ENCODE data around the gene CDKN1B.
A peak's percentile ranks its signal among the peaks of the same experiment; 100 is the strongest.

CDKN1B gene

GRCh38 chr12:12725956-12726554 is 8.9 kb downstream of the CDKN1B start:
- H3K4me2 ChIP-seq: peak overlapping the region; percentile 76 to 97 (median 87)
- H3K4me1 ChIP-seq: peaks cover 26 to 62% (median 51%) of the 10 kb centered on the region in 10 experiments
- H3K27me3 ChIP-seq: no peaks in the 10 kb centered on the region
- peak overlapping the region; percentile 92 to 99 (median 97) for H3K9ac ChIP-seq
- no peaks in the 10 kb centered on the region for H3K9me3 ChIP-seq (replicated peaks in 1 of 11)
- H3K27ac ChIP-seq: peak overlapping the region; percentile 95 to 100 (median 99)
- H4K20me1 ChIP-seq: peaks cover 0 to 13% (median 0%) of the 10 kb centered on the region in 11 experiments; a peak in 2 of 22 replicates
- peak overlapping the region; percentile 76 to 99 (median 90) for H3K4me3 ChIP-seq
- no peak for TF ChIP-seq Cebpa-rat (IDR thresholded peaks at IDR 0.05)
- peaks cover 3 to 29% (median 15%) of the 10 kb centered on the region in 11 experiments; a peak in 13 of 22 replicates for H3K36me3 ChIP-seq

- peak overlapping the region; percentile 76 to 97 (median 87) for H3K4me2 ChIP-seq
- TF ChIP-seq Cebpa-rat (IDR thresholded peaks at IDR 0.05): no peak
- H4K20me1 ChIP-seq: peaks cover 0 to 9% (median 0%) of the 10 kb centered on the region in 11 experiments; a peak in 2 of 22 replicates
- H3K27me3 ChIP-seq: no peaks in the 10 kb centered on the region
- H3K9me3 ChIP-seq (replicated peaks in 1 of 11): no peaks in the 10 kb centered on the region
- peaks cover 21 to 58% (median 45%) of the 10 kb centered on the region in 10 experiments for H3K4me1 ChIP-seq
- peak overlapping the region; percentile 95 to 100 (median 99); a peak in 21 of 22 replicates for H3K27ac ChIP-seq
- H3K4me3 ChIP-seq: peak overlapping the region; percentile 76 to 99 (median 90)
- H3K9ac ChIP-seq: peak overlapping the region; percentile 92 to 99 (median 97)
- H3K36me3 ChIP-seq: peaks cover 0 to 26% (median 9%) of the 10 kb centered on the region in 11 experiments; a peak in 13 of 22 replicates
Measured at GRCh38 chr12:12726555-12727093, 9.5 kb downstream of the CDKN1B start.

GRCh38 chr12:12731178-12731577 is 14.0 kb downstream of the CDKN1B start:
- H3K27ac ChIP-seq: no peak overlapping the region
- no peak overlapping the region for H3K4me3 ChIP-seq
- peaks cover 40 to 76% (median 68%) of the 10 kb centered on the region in 10 experiments for H3K4me1 ChIP-seq
- no peaks in the 10 kb centered on the region for H3K9me3 ChIP-seq (replicated peaks in 1 of 11)
- H3K4me2 ChIP-seq: no peak overlapping the region
- no peak for TF ChIP-seq Cebpa-rat (IDR thresholded peaks at IDR 0.05)
- peaks cover 0 to 27% (median 4%) of the 10 kb centered on the region in 11 experiments; a peak in 7 of 22 replicates for H3K36me3 ChIP-seq
- no peaks in the 10 kb centered on the region for H3K27me3 ChIP-seq
- H4K20me1 ChIP-seq: no peaks in the 10 kb centered on the region
- no peak overlapping the region for H3K9ac ChIP-seq

- Histone ChIP-seq H3K27ac (no peak overlapping the region), H3K9me3 (replicated peaks in 1 of 11) (no peaks in the 10 kb centered on the region), H3K9ac (no peak overlapping the region), H3K36me3 (peaks cover 0 to 27% (median 4%) of the 10 kb centered on the region in 11 experiments; a peak in 7 of 22 replicates), H3K4me3 (no peak overlapping the region), H4K20me1 (no peaks in the 10 kb centered on the region), H3K27me3 (no peaks in the 10 kb centered on the region), H3K4me2 (no peak overlapping the region), H3K4me1 (peaks cover 42 to 77% (median 70%) of the 10 kb centered on the region in 10 experiments)
- no peak for TF ChIP-seq Cebpa-rat (IDR thresholded peaks at IDR 0.05)
Measured at GRCh38 chr12:12731785-12732184, 14.6 kb downstream of the CDKN1B start.

- no peak for TF ChIP-seq Cebpa-rat (IDR thresholded peaks at IDR 0.05)
- H3K27me3 ChIP-seq: no peaks in the 10 kb centered on the region
- H4K20me1 ChIP-seq: no peaks in the 10 kb centered on the region
- peak overlapping the region in 4 of 11 experiments; percentile 1 to 90 (median 8); a peak in 4 of 22 replicates for H3K4me2 ChIP-seq
- H3K4me1 ChIP-seq: peaks cover 40 to 76% (median 69%) of the 10 kb centered on the region in 10 experiments
- H3K36me3 ChIP-seq: peaks cover 0 to 20% (median 2%) of the 10 kb centered on the region in 11 experiments; a peak in 7 of 22 replicates
- H3K9ac ChIP-seq: no peak overlapping the region
- peak overlapping the region in 1 of 11 experiments; percentile 22; a peak in 2 of 22 replicates for H3K27ac ChIP-seq
- H3K9me3 ChIP-seq (replicated peaks in 1 of 11): no peaks in the 10 kb centered on the region
- H3K4me3 ChIP-seq: no peak overlapping the region
Measured at GRCh38 chr12:12733118-12733517, 15.9 kb downstream of the CDKN1B start.

- Histone ChIP-seq H3K27ac (peak overlapping the region in 6 of 11 experiments; percentile 74 to 82 (median 78); a peak in 9 of 22 replicates), H3K27me3 (no peaks in the 10 kb centered on the region), H3K9me3 (replicated peaks in 1 of 11) (no peaks in the 10 kb centered on the region), H3K9ac (peak overlapping the region in 5 of 11 experiments; percentile 47 to 75 (median 61); a peak in 4 of 22 replicates), H3K4me3 (no peak overlapping the region), H3K4me2 (peak overlapping the region; percentile 73 to 92 (median 79); a peak in 21 of 22 replicates), H3K4me1 (peaks cover 40 to 76% (median 66%) of the 10 kb centered on the region in 10 experiments), H4K20me1 (no peaks in the 10 kb centered on the region), H3K36me3 (peaks cover 0 to 11% (median 0%) of the 10 kb centered on the region in 11 experiments; a peak in 6 of 22 replicates)
- TF ChIP-seq Cebpa-rat (IDR thresholded peaks at IDR 0.05): no peak
Measured at GRCh38 chr12:12734054-12734453, 16.9 kb downstream of the CDKN1B start.

GRCh38 chr12:12734561-12735071 is 17.4 kb downstream of the CDKN1B start:
- TF ChIP-seq Cebpa-rat (IDR thresholded peaks at IDR 0.05): no peak
- Histone ChIP-seq H3K9me3 (replicated peaks in 1 of 11) (no peaks in the 10 kb centered on the region), H3K4me3 (peak overlapping the region in 4 of 10 experiments; percentile 0 to 21 (median 6); a peak in 2 of 20 replicates), H3K4me1 (peaks cover 39 to 73% (median 64%) of the 10 kb centered on the region in 10 experiments), H3K36me3 (peaks cover 0 to 11% (median 0%) of the 10 kb centered on the region in 11 experiments; a peak in 6 of 22 replicates), H4K20me1 (no peaks in the 10 kb centered on the region), H3K9ac (peak overlapping the region; percentile 47 to 75 (median 61); a peak in 20 of 22 replicates), H3K27ac (peak overlapping the region in 10 of 11 experiments; percentile 35 to 82 (median 76); a peak in 20 of 22 replicates), H3K27me3 (no peaks in the 10 kb centered on the region), H3K4me2 (peak overlapping the region; percentile 73 to 92 (median 79))

GRCh38 chr12:12735301-12735700 is 18.1 kb downstream of the CDKN1B start:
- Histone ChIP-seq H3K36me3 (peaks cover 0 to 11% (median 0%) of the 10 kb centered on the region in 11 experiments; a peak in 5 of 22 replicates), H3K9me3 (replicated peaks in 1 of 11) (no peaks in the 10 kb centered on the region), H4K20me1 (no peaks in the 10 kb centered on the region), H3K27ac (peak overlapping the region in 10 of 11 experiments; percentile 35 to 82 (median 76); a peak in 20 of 22 replicates), H3K4me2 (peak overlapping the region; percentile 73 to 92 (median 79)), H3K9ac (peak overlapping the region; percentile 47 to 75 (median 61); a peak in 20 of 22 replicates), H3K4me1 (peaks cover 34 to 66% (median 58%) of the 10 kb centered on the region in 10 experiments), H3K4me3 (peak overlapping the region in 4 of 10 experiments; percentile 0 to 21 (median 6); a peak in 1 of 20 replicates), H3K27me3 (no peaks in the 10 kb centered on the region)
- no peak for TF ChIP-seq Cebpa-rat (IDR thresholded peaks at IDR 0.05)

All from BLaER1 treated with 17β-estradiol and CSF1 and Interleukin-3, amounts not matched to agents 10 nM and 100 nM (cell line).